WTC11 (cell line): ENCODE measurements around the gene H1-8. TPM values are rescaled to one million over a fixed set of nuclear protein-coding genes. Genes with fewer than 3 reads are reported as not detected.

Experiments
- ATAC-seq: fragments of 200-7000 bp; cut with Tn5 transposase; 2 replicates; pipeline ENCODE4 v1.10.0; 2021; ENCODE audit warnings: mild to moderate bottlenecking, moderate library complexity
- CTCF ChIA-PET: fragments of 300-600 bp; sonication (Branson Sonifier 250); formaldehyde crosslinking; loops from one replicate; lab custom pipeline; 2021; ENCODE audit warnings: antibody characterized with exemption; lab: Charles Lee
- POLR2A ChIA-PET: fragments of 350-600 bp; sonication (Branson Sonifier 250); formaldehyde crosslinking; loops from one replicate; lab custom pipeline; 2021; ENCODE audit warnings: antibody characterized with exemption; lab: Charles Lee
- DNase-seq: peaks from one replicate; pipeline ENCODE4 v3.0.0; 2021; ENCODE audit warnings: low spot score
- H3K27ac Mint-ChIP-seq: 2 replicates; pipeline ENCODE4 v1.8.0; 2021; ENCODE audit warnings: mixed read lengths
- H3K27me3 Mint-ChIP-seq: 2 replicates; pipeline ENCODE4 v1.8.0; 2021; ENCODE audit warnings: low read depth, mild to moderate bottlenecking, moderate library complexity, mixed read lengths
- H3K36me3 Mint-ChIP-seq: 2 replicates; pipeline ENCODE4 v1.8.0; 2021; ENCODE audit warnings: mixed read lengths
- H3K4me1 Mint-ChIP-seq: 2 replicates; pipeline ENCODE4 v1.8.0; 2022; ENCODE audit warnings: mixed read lengths
- H3K4me3 Mint-ChIP-seq: 2 replicates; pipeline ENCODE4 v1.8.0; 2021; ENCODE audit warnings: mild to moderate bottlenecking, moderate library complexity, mixed read lengths
- H3K9me3 Mint-ChIP-seq: 2 replicates; pipeline ENCODE4 v1.8.0; 2021; ENCODE audit warnings: mixed read lengths
- CDX4 ChIP-seq: fragments of 250-450 bp; sonication (Bioruptor Pico); IDR thresholded peaks from 2 replicates; pipeline ENCODE4 v1.9.0; 2021; ENCODE audit warnings: moderate library complexity, mild to moderate bottlenecking, inconsistent platforms, borderline replicate concordance
- CTCF ChIP-seq: fragments of 200-600 bp; IDR thresholded peaks from 2 replicates; pipeline ENCODE4 v1.8.0; 2022; ENCODE audit warnings: antibody characterized with exemption
- E2F5 ChIP-seq: sonication (generic); formaldehyde crosslinking; IDR thresholded peaks from 2 replicates; pipeline ENCODE4 v1.8.1; 2022; ENCODE audit warnings: mild to moderate bottlenecking, moderate library complexity, missing genetic modification reagents
- EMX1 ChIP-seq: fragments of 250-450 bp; sonication (Bioruptor Pico); IDR thresholded peaks from 2 replicates; pipeline ENCODE4 v1.8.0; 2021; ENCODE audit warnings: mild to moderate bottlenecking
- GRHL2 ChIP-seq: fragments of 250-450 bp; sonication (Bioruptor Pico); IDR thresholded peaks from 2 replicates; pipeline ENCODE4 v1.8.0; 2022; ENCODE audit warnings: mild to moderate bottlenecking, moderate library complexity; ENCODE audit not compliant: insufficient replicate concordance, severe bottlenecking
- NFATC4 ChIP-seq: fragments of 250-450 bp; sonication (Bioruptor Pico); IDR thresholded peaks from 2 replicates; pipeline ENCODE4 v1.9.0; 2021; ENCODE audit warnings: mild to moderate bottlenecking
- NFE2L1 ChIP-seq: sonication (generic); formaldehyde crosslinking; IDR thresholded peaks from 2 replicates; pipeline ENCODE4 v1.8.1; 2023; ENCODE audit warnings: missing genetic modification reagents
- NFYB ChIP-seq: sonication (generic); formaldehyde crosslinking; conservative IDR thresholded peaks from 2 replicates; pipeline ENCODE4 v1.8.0; 2022; ENCODE audit warnings: low read depth, missing genetic modification reagents
- NR3C1 ChIP-seq: sonication (generic); formaldehyde crosslinking; conservative IDR thresholded peaks from 2 replicates; pipeline ENCODE4 v1.8.1; 2023; ENCODE audit warnings: low read depth, mild to moderate bottlenecking, missing genetic modification reagents
- SOX15 ChIP-seq: fragments of 250-450 bp; sonication (Bioruptor Pico); IDR thresholded peaks from 2 replicates; pipeline ENCODE4 v1.9.0; 2021; ENCODE audit warnings: mild to moderate bottlenecking
- TEAD1 ChIP-seq: sonication (generic); formaldehyde crosslinking; IDR thresholded peaks from 2 replicates; pipeline ENCODE4 v1.8.0; 2022; ENCODE audit warnings: mild to moderate bottlenecking, missing genetic modification reagents
- TP53 ChIP-seq: sonication (generic); formaldehyde crosslinking; IDR thresholded peaks from 2 replicates; pipeline ENCODE4 v1.8.1; 2023; ENCODE audit warnings: mild to moderate bottlenecking, missing genetic modification reagents
- ZNF121 ChIP-seq: sonication (generic); formaldehyde crosslinking; IDR thresholded peaks from 2 replicates; pipeline ENCODE4 v1.8.0; 2023; ENCODE audit warnings: missing genetic modification reagents
- ZNF416 ChIP-seq: fragments of 250-450 bp; sonication (Bioruptor Pico); IDR thresholded peaks from 2 replicates; pipeline ENCODE4 v1.9.0; 2021; ENCODE audit warnings: mild to moderate bottlenecking, inconsistent platforms
- ZNF671 ChIP-seq: fragments of 250-450 bp; sonication (Bioruptor Pico); IDR thresholded peaks from 2 replicates; pipeline ENCODE4 v1.8.0; 2021; ENCODE audit warnings: mild to moderate bottlenecking
- ZSCAN18 ChIP-seq: fragments of 250-450 bp; sonication (Bioruptor Pico); IDR thresholded peaks from 2 replicates; pipeline ENCODE4 v2.1.2; 2022; ENCODE audit warnings: mild to moderate bottlenecking, moderate library complexity
- total RNA-seq: library from RNA; stranded (reverse); gene quantifications from 3 replicates; pipeline ENCODE4 v1.2.3, GENCODE V29; 2021
- TF ChIP-seq, protein P1 (sequence below): sonication (generic); formaldehyde crosslinking; IDR thresholded peaks from 2 replicates; pipeline ENCODE4 v1.8.1; 2023; ENCODE audit warnings: mild to moderate bottlenecking, missing genetic modification reagents
- TF ChIP-seq, protein P2 (sequence below): sonication (generic); formaldehyde crosslinking; IDR thresholded peaks from 2 replicates; pipeline ENCODE4 v1.8.1; 2023; ENCODE audit warnings: mild to moderate bottlenecking, missing genetic modification reagents, moderate library complexity

The H1-8 gene
- total RNA-seq, 1 experiment from 2014 or later = not detected

- H3K4me3 Mint-ChIP-seq = no peak overlapping the region
- CTCF ChIA-PET = interaction anchor here (1.0 to 1.2 kb wide), 2 partner anchors 28 to 135 kb away, joined by 3 read pairs; no protein-coding TSS in a partner anchor
Observed at GRCh38 chr3:129518038-129518561, 24.9 kb upstream of the H1-8 start.

More at GRCh38 chr3:129518038-129518561, 24.9 kb upstream of the H1-8 start:
- no peak overlapping the region for H3K27ac Mint-ChIP-seq
- no peaks in the 10 kb centered on the region for H3K27me3 Mint-ChIP-seq
- POLR2A ChIA-PET = no interaction called here
- no peaks in the 10 kb centered on the region for H3K9me3 Mint-ChIP-seq
- ATAC-seq = no peak
- no peak for TF ChIP-seq GRHL2 (CRISPR knock-in tag)
- TF ChIP-seq TEAD1 (CRISPR knock-in tag) = no peak
- no peak for TF ChIP-seq ZNF121 (CRISPR knock-in tag)
- no peak for TF ChIP-seq NFYB
- TF ChIP-seq CTCF = no peak
- TF ChIP-seq ZSCAN18 (CRISPR knock-in tag) = no peak
- no peak for TF ChIP-seq NFATC4 (CRISPR knock-in tag)
- TF ChIP-seq EMX1 (CRISPR knock-in tag) = no peak
- TF ChIP-seq ZNF671 (CRISPR knock-in tag) = no peak
- TF ChIP-seq NR3C1 = no peak
- TF ChIP-seq, protein P1, sequence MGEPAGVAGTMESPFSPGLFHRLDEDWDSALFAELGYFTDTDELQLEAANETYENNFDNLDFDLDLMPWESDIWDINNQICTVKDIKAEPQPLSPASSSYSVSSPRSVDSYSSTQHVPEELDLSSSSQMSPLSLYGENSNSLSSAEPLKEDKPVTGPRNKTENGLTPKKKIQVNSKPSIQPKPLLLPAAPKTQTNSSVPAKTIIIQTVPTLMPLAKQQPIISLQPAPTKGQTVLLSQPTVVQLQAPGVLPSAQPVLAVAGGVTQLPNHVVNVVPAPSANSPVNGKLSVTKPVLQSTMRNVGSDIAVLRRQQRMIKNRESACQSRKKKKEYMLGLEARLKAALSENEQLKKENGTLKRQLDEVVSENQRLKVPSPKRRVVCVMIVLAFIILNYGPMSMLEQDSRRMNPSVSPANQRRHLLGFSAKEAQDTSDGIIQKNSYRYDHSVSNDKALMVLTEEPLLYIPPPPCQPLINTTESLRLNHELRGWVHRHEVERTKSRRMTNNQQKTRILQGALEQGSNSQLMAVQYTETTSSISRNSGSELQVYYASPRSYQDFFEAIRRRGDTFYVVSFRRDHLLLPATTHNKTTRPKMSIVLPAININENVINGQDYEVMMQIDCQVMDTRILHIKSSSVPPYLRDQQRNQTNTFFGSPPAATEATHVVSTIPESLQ = no peak
- TF ChIP-seq NFE2L1 = no peak
- TF ChIP-seq, protein P2, sequence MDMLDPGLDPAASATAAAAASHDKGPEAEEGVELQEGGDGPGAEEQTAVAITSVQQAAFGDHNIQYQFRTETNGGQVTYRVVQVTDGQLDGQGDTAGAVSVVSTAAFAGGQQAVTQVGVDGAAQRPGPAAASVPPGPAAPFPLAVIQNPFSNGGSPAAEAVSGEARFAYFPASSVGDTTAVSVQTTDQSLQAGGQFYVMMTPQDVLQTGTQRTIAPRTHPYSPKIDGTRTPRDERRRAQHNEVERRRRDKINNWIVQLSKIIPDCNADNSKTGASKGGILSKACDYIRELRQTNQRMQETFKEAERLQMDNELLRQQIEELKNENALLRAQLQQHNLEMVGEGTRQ = no peak
- no peak for TF ChIP-seq TP53
- TF ChIP-seq E2F5 = no peak
- TF ChIP-seq SOX15 (CRISPR knock-in tag) = no peak
- TF ChIP-seq CDX4 = no peak
- no peak for TF ChIP-seq ZNF416 (CRISPR knock-in tag)
- 0 out of 2 replicates have a peak, but pooled peaks cover 2% of the 10 kb centered on the region for H3K4me1 Mint-ChIP-seq
- no peaks in the 10 kb centered on the region; the same call in 1 of the 2 replicates for H3K36me3 Mint-ChIP-seq
- DNase-seq = no peak
